ENCODE data around the gene GABRR2.

Gene GABRR2

GRCh38 chr6:89315249-89315885 is at the start of gene GABRR2:
TSS of gene GABRR2 (minus strand) at chr6:89315299. CDS start at chr6:89315165, 134 bp downstream.
- DNase-seq: no peak

GRCh38 chr6:89364586-89364985 is 49.5 kb upstream of the GABRR2 start:
- DNase-seq: no peak

GRCh38 chr6:89361171-89361570 is 46.1 kb upstream of the GABRR2 start:
- DNase-seq: no peak

DNA sequence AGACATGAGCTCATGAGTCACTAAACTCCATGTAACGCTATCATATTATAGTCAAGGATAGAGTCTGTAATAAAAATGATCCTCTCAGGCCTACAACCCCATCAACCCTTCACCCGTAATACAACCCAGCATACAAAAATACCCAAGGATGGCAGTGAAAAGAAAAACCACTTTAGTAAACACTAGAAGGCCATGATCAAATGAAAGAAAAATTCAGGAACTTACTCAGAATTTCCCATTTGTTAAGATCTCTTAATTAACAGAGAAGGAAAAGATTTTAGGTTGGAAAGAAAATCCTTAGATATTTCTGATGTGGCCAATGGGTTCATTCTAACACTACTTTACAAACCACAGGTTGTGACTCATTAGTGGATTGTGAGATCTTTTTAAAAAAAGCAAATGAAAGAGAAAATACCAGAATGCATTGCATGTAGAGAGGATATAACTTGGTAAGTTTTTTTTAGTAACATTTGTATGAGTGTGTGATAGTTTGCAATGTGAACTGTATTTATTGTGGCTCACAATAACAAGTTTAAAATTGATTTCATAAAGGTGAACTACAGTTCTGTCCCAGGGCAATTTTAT is 45.4 kb upstream of the GABRR2 start:
- DNase-seq: no peak

GRCh38 chr6:89359561-89359960 is 44.5 kb upstream of the GABRR2 start:
- no peak for DNase-seq

GRCh38 chr6:89357390-89357789 is 42.3 kb upstream of the GABRR2 start:
- no peak for DNase-seq

- no peak for DNase-seq
Measured at GRCh38 chr6:89356642-89357170, 41.6 kb upstream of the GABRR2 start.

DNA sequence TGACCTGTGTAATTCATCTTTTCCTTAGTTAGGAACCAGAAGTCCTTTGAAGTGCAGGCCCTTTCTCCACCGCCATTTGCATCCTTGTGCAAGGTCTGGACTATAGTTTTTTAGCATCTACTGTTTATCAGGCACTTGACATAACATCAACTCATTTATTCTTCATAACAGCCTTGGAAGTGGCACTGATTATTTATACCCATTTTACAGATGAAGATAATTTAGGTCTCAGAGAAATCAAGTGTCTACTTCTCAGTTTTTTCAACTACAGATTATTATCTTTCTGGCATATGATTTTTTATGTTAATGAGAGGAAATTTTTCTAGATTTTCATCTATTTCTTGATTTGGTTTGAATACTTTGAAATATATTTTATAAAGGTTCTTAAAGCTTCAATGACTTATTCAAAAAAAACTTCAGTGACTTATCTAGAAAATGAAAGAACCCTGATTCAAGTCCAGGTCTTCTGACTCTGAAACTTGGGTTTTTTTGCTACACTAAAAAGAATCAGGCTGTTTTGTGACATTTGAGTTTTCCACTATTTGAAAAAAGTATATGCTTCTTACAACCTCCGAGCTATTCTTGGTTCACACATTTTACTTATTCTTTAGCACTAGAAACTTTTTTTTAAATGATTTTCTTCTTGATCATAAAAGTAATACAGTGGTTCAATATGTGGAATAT is 40.6 kb upstream of the GABRR2 start:
- no peak for DNase-seq

DNA sequence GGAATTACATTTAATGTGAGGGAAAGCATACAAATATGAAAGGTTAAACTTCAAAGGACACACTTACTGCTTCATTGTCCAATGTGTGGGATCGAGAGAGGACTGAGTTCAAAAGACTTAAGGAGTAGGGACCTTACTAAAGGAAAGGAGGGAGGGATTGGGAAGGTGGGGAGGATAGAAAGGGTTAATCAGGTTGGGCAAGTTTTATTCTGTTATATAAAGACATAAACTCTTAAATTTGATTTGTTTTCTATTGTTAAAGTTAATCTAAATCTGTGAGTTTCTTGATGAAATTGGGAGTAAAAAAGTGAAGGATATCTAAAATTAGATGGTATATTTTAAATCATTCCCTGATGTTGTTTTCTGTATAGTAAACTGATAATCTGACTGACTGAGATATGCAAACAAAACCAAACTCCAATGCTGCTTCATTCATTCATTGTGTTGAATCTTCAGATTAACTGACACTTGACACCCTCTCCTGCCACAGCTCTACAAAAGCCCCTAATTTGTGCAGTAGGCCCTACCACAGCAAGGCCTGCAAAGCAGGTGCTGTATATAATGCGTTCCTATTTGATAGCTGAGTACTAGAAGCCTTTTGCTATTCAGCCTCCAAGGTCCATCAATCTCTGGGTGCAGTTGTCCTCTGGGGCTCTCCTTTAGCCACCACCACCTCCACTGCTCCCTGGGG is 38.7 kb upstream of the GABRR2 start:
- no peak for DNase-seq

- DNase-seq: no peak
Measured at GRCh38 chr6:89353118-89353556, 38.0 kb upstream of the GABRR2 start.

- peak; percentile 82 to 86 for DNase-seq
Measured at GRCh38 chr6:89352278-89353117, 37.4 kb upstream of the GABRR2 start, which contains the start of gene UBE2J1. TSS of gene UBE2J1 (minus strand) at chr6:89352722. CDS start at chr6:89352569, 153 bp downstream.

- no peak for DNase-seq
Measured at GRCh38 chr6:89351671-89352277, 36.7 kb upstream of the GABRR2 start.

DNA sequence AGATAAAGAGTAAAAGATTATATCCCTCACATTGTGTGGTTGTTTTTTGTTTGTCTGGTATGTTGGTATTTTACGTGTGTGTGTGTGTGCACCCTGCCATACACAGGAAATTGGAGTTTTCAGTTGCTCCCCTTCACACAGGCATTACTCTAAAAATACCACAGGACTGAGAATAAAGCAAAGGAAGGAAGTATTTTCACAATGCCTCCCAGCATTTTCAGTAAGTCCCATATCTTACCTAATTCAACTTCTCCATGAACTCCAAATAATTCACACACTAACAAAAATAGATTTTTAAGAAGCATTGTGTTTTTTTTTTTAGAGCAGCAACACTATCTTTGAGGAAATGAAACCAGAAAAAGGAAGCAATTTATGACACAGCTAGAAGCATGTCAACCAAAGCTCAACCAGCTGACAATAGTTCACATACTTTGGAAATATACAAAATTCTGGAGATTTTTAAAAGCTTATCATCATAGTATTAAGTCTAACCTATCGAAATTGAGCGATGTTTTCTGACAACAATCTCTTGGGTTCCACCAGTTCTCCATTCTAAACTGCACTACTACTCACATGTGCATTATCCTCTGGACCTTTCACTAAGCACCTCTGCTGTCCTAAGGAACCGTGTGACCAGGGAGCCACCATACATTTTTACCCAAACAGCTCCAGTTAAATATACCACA is 35.3 kb upstream of the GABRR2 start:
- DNase-seq: no peak

- DNase-seq: no peak
Measured at GRCh38 chr6:89348372-89348771, 33.3 kb upstream of the GABRR2 start.

DNA sequence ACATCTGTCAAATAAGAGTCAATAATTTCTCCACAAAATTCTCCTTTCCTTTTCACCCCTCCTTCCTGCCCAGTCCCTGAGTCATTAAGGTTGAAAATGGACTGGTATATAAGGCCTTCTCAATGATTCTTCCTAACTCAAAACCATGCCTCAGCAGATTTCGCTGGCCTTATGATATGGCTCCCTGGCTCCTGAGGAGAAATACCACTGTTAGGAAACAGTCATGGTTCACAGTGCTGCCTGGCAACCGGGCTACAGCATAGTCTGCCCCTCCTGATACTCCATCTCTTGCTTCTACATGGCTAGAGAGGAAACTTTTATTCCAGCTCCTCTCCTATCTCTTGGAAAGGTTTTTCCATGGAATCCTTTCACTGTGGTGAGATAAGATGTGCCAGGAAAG is 32.7 kb upstream of the GABRR2 start:
- no peak for DNase-seq

GRCh38 chr6:89346433-89346832 is 31.3 kb upstream of the GABRR2 start:
- no peak for DNase-seq

DNA sequence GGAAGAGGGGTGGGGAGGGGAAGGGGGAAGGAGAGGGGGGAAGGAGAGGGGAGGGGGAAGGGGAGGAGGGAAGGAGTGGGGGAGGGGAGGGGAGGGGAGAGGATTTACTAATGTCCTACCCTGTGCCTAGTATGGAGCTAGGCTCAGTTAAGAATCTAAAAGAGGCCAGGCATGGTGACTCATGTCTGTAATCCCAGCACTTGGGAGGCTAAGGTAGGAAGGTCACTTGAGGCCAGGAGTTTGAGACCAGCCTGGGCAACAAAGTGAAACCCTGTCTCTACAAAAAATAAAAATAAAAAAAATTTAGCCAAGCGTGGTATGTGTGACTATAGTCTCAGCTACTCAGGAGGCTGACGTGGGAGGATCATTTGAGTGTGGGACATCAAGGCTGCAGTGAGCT is 24.5 kb upstream of the GABRR2 start:
- DNase-seq: no peak

- no peak for DNase-seq
Measured at GRCh38 chr6:89335164-89335563, 20.1 kb upstream of the GABRR2 start.

GRCh38 chr6:89330910-89331309 is 15.8 kb upstream of the GABRR2 start:
- no peak for DNase-seq

- DNase-seq: no peak
Measured at GRCh38 chr6:89328976-89329375, 13.9 kb upstream of the GABRR2 start.

DNA sequence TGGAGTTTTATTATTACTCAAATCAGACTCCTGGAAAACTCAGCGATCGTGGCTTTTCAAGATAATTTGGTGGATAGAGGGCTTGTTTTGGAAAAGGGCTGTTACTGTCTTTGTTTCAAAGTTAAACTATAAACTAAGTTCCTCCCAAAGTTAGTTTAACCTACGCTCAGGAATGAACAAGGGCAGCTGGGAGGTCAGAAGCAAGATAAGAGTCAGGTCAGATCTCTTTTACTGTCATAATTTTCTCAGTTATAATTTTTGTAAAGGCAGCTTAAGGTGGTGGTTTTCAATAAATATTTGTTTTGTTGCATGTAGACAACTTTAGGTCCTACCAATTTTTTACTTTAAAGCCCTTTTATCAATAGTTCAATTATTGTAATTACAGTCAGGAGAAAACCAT is 9.2 kb upstream of the GABRR2 start:
- DNase-seq: no peak

Measured in activated T-cell treated with anti-CD3 and anti-CD28 coated beads, Interleukin-2, amount 50 U/mL, for 48 hours (primary cell).